ENCODE data around the gene ZNF829.

The ZNF829 gene

GRCh38 chr19:36915992-36916830, at the start of gene ZNF829, which contains the start of gene ZNF568:
ZNF829 (minus strand) TSS chr19:36916291; CDS start chr19:36915167, 1,124 bp downstream.
ZNF568 (plus strand) TSS chr19:36916332; CDS start chr19:36922771, 6,439 bp downstream.
- DNase-seq = peak; percentile 15

DNA sequence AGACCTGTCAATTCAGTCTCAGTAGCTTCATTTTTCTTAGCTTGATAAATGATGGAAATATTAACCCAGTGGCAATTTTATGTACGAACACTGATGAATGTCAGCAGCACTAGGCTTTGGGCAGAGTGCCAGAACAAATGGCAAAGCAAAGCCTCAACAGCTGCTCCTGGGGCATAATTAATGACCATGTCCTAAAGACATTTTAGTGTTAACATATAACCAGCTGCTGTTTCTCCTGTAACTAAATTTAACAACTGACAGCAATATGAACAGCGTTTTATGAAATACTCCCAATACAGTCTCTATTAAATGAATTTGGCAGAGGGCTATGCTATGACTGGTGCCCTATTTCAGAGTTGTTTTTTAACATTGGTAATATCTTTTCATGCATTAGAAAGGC, 47.2 kb upstream of the ZNF829 start:
- DNase-seq = no peak

DNA sequence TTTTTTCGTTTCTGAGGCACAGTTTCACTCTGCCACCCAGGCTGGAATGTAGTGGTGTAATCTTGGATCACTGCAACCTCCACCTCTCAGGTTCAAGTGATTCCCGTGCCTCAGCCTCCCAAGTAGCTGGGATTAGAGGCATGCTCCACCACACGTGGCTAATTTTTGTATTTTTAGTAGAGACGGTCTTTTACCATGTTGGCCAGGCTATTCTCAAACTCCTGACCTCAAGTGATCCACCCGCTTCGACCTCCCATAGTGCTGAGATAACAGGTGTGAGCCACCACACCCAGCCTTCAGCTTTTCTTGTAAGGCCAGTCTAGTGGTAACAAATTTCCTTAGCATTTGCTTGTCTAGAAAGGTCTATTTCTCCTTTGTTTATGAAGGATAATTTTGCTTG, 46.3 kb upstream of the ZNF829 start:
- DNase-seq = no peak

DNA sequence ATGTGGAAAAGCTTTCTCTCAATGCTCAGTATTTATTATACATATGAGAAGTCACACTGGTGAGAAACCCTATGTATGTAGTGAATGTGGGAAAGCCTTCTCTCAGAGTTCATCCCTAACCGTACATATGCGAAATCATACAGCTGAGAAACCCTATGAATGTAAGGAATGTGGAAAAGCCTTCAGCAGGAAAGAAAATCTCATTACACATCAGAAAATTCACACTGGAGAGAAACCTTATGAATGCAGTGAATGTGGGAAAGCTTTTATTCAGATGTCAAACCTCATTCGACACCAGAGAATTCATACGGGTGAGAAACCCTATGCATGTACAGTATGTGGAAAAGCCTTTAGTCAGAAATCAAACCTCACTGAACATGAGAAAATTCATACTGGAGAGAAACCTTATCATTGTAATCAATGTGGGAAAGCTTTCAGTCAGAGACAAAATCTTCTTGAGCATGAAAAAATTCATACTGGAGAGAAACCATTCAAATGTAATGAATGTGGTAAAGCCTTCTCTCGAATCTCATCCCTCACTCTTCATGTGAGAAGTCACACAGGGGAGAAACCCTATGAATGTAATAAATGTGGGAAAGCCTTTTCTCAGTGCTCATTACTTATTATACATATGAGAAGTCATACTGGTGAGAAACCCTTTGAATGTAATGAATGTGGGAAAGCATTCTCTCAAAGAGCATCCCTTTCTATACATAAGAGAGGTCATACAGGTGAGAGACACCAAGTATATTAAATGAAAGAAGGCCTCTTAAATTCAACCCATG, 34.4 kb upstream of the ZNF829 start:
- no peak for DNase-seq

DNA sequence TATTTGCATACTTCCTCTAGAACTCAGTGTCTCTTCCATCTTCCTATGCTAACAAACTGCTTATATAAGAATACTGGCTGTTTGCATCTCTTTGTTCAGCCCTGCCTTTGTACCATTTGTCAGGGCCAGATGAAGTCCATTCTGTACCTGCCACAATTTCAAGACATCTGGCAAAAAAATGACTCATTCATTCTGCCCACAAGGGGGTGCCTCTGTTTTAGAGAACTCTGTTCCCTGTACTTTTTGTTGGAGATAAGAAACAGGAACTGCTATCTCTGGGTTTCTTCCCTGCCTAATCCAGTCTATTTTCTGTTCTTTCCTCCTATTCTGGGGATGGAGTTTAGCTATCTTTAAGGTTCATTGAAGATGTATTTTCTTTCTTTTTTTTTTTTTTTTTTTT, 23.1 kb upstream of the ZNF829 start:
- DNase-seq = no peak

- no peak for DNase-seq
Measured at GRCh38 chr19:36931684-36932083, 15.6 kb upstream of the ZNF829 start.

DNA sequence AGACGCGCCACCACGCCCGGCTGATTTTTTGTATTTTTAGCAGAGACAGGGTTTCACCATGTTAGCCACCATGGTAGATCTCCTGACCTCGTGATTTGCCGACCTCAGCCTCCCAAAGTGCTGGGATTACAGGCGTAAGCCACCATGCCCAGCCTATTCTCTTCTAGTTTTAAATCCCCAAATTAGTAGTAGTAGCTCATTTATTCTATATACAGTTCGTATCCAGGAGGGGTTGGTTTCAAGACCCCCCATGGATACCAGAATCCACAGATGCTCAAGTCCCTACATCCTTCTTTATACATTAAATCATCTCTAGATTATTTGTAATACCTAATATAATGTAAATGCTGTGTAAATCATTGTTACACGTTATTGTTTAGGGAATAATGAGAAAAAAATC, 2.0 kb upstream of the ZNF829 start:
- no peak for DNase-seq

DNA sequence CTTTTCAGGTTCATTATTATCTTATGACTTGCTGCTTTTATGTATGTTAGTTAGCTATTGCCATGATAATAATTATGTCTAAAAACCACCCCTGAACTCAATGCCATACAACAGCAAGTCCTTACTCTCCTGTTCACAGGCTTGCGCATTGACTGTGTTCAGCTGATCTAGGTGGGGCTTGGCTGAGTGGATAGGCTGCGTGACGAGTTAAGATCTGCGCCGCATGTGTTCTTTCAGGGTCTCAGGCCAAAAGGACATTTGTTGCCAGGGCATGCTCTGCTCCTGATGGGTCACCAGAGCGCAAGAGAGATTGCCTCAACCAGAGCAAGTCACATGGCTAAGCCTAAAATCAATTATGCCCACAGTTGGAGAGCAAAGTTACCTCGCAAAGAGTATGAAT, 900 bp upstream of the ZNF829 start:
- DNase-seq = no peak

DNA sequence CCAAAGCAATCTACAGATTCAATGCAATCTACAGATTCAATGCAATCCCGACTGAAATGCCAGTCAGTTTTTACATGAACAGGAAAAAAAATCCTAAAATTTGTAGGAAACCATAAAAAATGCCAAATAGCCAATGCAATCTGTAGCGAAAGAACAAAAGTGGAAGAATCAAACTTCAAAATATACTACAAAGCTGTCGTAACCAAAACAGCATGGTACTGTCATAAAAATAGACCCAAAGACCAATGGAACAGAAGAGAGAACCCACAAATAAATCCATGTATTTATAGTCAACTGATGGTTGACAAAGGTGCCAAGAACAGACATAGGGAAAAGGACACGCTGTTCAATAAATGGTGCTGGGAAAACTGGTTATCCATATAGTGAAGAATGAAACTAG, 17.7 kb downstream of the ZNF829 start:
- no peak for DNase-seq

DNA sequence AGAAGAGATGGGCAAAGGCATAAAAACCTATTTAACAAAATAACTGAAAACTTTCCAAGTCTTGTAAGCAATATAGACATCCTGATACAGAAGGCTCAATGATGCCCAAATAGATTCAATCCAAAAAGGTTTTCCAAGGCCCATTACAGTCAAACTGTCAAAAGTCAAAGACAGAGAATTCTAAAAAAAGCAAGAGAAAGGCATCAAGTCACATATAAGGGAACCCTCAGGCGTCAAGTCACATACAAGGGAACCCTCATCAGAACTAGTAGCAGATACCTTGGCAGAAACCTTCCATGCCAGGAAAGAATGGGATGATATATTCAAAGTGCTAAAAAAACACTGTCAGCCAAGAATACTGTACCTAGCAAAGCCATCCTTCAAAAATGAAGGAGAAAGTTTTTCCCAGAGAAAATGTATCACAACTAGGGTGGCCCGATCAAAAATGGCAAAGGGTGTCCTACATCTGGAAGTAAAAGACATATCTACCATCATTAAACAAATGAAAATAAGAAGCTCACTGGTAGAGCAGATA, 21.2 kb downstream of the ZNF829 start:
- no peak for DNase-seq

DNA sequence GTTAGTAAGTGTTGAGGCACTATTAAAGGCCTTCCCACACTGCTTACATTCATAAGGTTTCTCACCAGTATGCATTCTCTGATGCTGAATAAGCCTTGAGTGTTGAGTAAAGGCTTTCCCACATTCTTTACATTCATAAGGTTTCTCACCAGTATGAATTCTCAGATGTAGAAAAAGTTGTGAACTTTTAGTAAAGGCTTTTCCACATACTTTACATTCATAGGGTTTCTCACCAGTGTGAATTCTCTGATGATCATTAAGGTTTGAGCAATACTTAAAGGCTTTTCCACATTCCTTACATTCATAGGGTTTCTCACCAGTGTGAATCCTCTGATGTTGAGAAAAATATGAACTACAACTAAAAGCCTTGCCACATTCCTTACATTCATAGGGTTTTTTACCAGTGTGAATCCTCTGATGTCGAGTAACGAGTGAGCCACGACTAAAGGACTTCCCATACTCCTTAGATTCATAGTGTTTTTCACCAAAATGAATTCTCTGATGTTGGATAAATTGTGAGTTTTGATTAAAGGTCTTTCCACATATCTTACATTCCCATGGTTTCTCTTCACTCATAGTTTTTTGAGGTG, 24.2 kb downstream of the ZNF829 start:
- no peak for DNase-seq

DNA sequence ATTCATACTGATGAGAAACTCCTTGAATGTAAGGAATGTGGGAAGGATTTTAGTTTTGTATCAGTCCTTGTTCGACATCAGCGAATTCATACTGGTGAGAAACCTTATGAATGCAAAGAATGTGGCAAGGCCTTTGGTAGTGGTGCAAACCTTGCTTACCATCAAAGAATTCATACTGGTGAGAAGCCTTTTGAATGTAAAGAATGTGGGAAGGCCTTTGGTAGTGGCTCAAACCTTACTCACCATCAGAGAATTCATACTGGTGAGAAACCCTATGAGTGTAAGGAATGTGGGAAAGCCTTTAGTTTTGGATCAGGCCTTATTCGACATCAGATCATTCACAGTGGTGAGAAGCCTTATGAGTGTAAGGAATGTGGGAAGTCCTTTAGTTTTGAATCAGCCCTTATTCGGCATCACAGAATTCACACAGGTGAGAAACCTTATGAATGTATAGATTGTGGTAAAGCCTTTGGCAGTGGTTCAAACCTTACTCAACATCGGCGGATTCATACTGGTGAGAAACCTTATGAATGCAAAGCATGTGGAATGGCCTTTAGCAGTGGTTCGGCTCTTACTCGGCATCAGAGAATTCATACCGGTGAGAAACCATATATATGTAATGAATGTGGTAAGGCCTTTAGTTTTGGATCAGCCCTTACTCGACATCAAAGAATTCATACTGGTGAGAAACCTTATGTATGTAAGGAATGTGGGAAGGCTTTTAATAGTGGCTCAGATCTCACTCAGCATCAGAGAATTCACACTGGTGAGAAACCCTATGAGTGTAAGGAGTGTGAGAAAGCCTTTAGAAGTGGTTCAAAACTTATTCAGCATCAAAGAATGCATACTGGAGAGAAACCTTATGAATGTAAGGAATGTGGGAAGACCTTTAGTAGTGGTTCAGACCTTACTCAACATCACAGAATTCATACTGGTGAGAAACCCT, 38.8 kb downstream of the ZNF829 start:
- DNase-seq = no peak

- no peak for DNase-seq
Measured at GRCh38 chr19:36851898-36852297, 64.2 kb downstream of the ZNF829 start.

- DNase-seq = peak; percentile 11
Measured at GRCh38 chr19:36850559-36851442, 65.3 kb downstream of the ZNF829 start, which contains the start of gene ZNF345. ZNF345 (plus strand) TSS chr19:36850876; CDS start chr19:36876831, 25,955 bp downstream.

DNA sequence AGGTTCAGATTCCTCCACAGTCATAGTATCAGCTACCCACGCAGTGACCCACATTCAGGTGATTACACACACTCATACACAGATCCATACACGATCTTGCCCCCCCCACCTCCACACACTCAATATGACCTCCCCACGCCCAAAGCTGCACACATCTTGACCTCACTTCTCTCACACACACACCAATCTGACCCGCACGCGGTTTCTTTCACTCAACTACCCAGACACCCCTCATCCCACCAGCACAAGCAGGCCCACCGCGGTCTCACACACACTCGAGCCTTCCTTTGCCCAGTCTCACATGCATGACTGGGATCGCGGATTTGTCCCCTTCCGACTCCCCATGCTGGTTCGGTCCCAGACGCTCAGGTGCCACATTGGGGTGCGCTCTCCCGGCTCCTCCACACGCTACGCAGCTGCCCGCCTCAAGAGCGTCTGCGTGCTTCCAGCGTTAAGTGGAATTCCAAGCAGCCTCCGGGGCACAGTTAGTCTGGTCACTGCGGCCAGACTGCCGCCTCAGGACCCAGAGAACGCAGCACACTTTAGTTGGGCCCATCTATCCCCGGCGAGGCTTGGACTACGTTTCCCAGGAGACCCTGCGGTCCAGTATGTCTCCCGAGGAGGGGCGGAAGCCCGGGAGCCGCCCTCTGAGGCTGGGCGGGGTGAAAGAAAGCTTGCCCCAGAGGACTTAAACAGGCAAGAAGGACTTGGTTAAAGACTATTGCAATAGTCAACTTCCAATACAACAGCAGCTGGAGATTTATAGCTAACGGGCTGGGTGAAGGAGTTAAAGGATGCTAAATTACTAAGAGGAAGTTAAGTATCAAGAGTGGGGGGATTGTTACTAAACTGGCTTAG, 66.2 kb downstream of the ZNF829 start:
- DNase-seq = peak; percentile 46

DNA sequence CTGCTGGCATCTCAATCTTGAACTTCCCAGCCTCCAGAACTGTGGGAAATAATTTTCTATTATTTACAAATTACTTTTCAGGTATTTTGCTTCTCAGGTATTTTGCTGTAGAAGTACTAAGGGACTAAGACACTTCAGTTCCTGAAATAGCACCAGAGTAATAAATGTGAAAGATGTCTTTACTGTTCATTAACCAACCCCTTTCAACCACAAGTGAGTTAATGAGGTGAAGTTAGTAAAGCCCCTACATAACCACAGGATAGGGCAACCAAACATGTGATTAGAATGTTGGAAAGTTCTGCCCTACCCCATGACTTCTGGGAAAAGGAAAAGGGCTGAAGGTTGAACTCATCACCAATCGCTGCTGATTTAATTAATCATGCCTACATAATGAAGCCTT, 68.1 kb downstream of the ZNF829 start:
- DNase-seq = no peak

- DNase-seq = no peak
Measured at GRCh38 chr19:36838784-36839324, 77.2 kb downstream of the ZNF829 start.

Data from cortex of kidney (tissue), 1 donor.